ENCODE results near the gene AGPAT3.
"Not testable (repeated sequence)": the region's sequence is repeated elsewhere in the genome, so short reads cannot be mapped to it uniquely, and the experiment has no call there.

AGPAT3 gene

GRCh38 chr21:43834146-43834905 is 30.7 kb upstream of the AGPAT3 start:
- Histone ChIP-seq H3K9me3 (ENCODE audit: control insufficient read depth, insufficient read depth, low read length) (no peaks in the 10 kb centered on the region), H3K4me3 (ENCODE audit: low read length) (no peak overlapping the region), H3K27me3 (ENCODE audit: control insufficient read depth, insufficient read depth, low read length) (no peaks in the 10 kb centered on the region), H3K27ac (ENCODE audit: low read length) (no peak overlapping the region), H3K4me1 (ENCODE audit: control insufficient read depth, insufficient read depth, low read length) (no peaks in the 10 kb centered on the region), H3K36me3 (ENCODE audit: control insufficient read depth, insufficient read depth, low read length) (no peaks in the 10 kb centered on the region)
- DNase-seq (ENCODE audit: low read depth, low spot score): no peak
- no CpG with 5 or more reads among the region's 30 CpGs for WGBS (ENCODE audit: insufficient coverage, insufficient read length)

- Histone ChIP-seq H3K4me1 (ENCODE audit: control insufficient read depth, insufficient read depth, low read length) (no peaks in the 10 kb centered on the region), H3K9me3 (ENCODE audit: control insufficient read depth, insufficient read depth, low read length) (no peaks in the 10 kb centered on the region), H3K27me3 (ENCODE audit: control insufficient read depth, insufficient read depth, low read length) (no peaks in the 10 kb centered on the region), H3K27ac (ENCODE audit: low read length) (no peak overlapping the region), H3K4me3 (ENCODE audit: low read length) (no peak overlapping the region), H3K36me3 (ENCODE audit: control insufficient read depth, insufficient read depth, low read length) (no peaks in the 10 kb centered on the region)
- DNase-seq (ENCODE audit: low read depth, low spot score): no peak
- no CpG with 5 or more reads among the region's 15 CpGs for WGBS (ENCODE audit: insufficient coverage, insufficient read length)
Observed at GRCh38 chr21:43835050-43835449, 30.0 kb upstream of the AGPAT3 start.

DNA sequence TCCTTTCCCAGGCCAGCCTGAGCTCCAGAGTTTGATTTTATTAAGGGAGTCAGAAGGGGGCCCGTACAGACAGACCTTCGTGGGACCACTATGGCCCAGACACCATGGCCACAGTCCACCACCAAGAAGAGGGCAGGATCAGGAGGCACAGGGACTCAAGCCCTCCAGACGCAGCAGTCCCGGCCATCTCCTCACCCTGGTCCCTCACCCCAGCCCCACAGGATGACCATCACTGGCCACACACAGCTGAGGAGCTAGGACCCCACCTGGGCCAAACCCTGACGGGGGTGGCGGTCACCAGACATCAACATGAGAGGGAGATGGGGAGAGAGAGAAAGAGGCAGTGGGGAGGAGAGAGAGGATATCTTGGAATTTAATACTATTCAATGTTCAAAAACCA is 29.2 kb upstream of the AGPAT3 start:
- Histone ChIP-seq H3K36me3 (ENCODE audit: control insufficient read depth, insufficient read depth, low read length) (no peaks in the 10 kb centered on the region), H3K27ac (ENCODE audit: low read length) (no peak overlapping the region), H3K27me3 (ENCODE audit: control insufficient read depth, insufficient read depth, low read length) (no peaks in the 10 kb centered on the region), H3K4me1 (ENCODE audit: control insufficient read depth, insufficient read depth, low read length) (no peaks in the 10 kb centered on the region), H3K9me3 (ENCODE audit: control insufficient read depth, insufficient read depth, low read length) (no peaks in the 10 kb centered on the region), H3K4me3 (ENCODE audit: low read length) (no peak overlapping the region)
- no CpG with 5 or more reads among the region's 6 CpGs for WGBS (ENCODE audit: insufficient coverage, insufficient read length)
- DNase-seq (ENCODE audit: low read depth, low spot score): no peak

- no peak for DNase-seq (ENCODE audit: low read depth, low spot score)
- Histone ChIP-seq H3K36me3 (ENCODE audit: control insufficient read depth, insufficient read depth, low read length) (no peaks in the 10 kb centered on the region), H3K27me3 (ENCODE audit: control insufficient read depth, insufficient read depth, low read length) (no peaks in the 10 kb centered on the region), H3K27ac (ENCODE audit: low read length) (no peak overlapping the region), H3K9me3 (ENCODE audit: control insufficient read depth, insufficient read depth, low read length) (no peaks in the 10 kb centered on the region), H3K4me3 (ENCODE audit: low read length) (no peak overlapping the region), H3K4me1 (ENCODE audit: control insufficient read depth, insufficient read depth, low read length) (no peaks in the 10 kb centered on the region)
- WGBS (ENCODE audit: insufficient coverage, insufficient read length): no CpG with 5 or more reads among the region's 6 CpGs
Observed at GRCh38 chr21:43836616-43837015, 28.4 kb upstream of the AGPAT3 start.

DNA sequence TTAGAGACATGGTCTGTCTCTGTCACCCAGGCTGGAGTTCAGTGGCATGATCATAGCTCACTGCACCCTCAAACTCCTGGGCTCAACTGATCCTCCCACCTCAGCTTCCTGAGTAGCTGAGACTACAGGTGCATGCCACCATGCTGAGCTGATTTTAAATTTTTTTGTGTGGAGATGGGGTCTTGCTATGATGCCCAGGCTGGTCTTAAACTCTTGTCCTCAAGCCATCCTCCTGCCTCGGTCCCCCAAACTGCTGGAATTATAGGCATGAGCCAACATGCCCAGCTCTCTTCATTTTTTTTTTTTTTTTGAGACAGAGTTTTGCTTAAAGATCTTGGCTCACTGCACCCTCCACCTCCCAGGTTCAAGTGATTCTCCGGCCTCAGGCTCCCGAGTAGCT is 24.8 kb upstream of the AGPAT3 start:
- H3K4me3 ChIP-seq (ENCODE audit: low read length): no peak overlapping the region
- WGBS (ENCODE audit: insufficient coverage, insufficient read length): no CpG with 5 or more reads among the region's 3 CpGs
- no peaks in the 10 kb centered on the region for H3K36me3 ChIP-seq (ENCODE audit: control insufficient read depth, insufficient read depth, low read length)
- H3K9me3 ChIP-seq (ENCODE audit: control insufficient read depth, insufficient read depth, low read length): no peaks in the 10 kb centered on the region
- H3K27ac ChIP-seq (ENCODE audit: low read length): no peak overlapping the region
- H3K4me1 ChIP-seq (ENCODE audit: control insufficient read depth, insufficient read depth, low read length): no peaks in the 10 kb centered on the region
- DNase-seq (ENCODE audit: low read depth, low spot score): no peak
- H3K27me3 ChIP-seq (ENCODE audit: control insufficient read depth, insufficient read depth, low read length): no peaks in the 10 kb centered on the region

DNA sequence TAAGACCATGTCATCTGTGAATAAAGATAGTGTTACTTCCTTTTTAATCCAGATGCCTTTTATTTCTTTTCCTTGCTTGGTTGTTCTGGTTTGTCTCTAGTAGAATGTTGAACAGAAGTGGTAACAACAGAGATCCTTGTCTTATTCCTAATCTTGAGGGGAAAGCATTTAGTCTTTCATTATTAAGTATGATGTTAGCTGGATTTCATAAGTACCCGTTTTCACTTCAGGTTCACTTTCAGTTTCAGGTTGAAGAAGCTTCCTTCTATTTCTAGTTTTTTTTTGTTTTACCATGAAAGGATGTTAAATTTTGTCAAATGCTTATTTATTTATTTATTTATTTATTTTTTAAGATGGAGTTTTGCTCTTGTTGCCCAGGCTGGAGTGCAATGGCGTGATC is 22.3 kb upstream of the AGPAT3 start:
- no peaks in the 10 kb centered on the region for H3K4me1 ChIP-seq (ENCODE audit: control insufficient read depth, insufficient read depth, low read length)
- no peaks in the 10 kb centered on the region for H3K36me3 ChIP-seq (ENCODE audit: control insufficient read depth, insufficient read depth, low read length)
- no peak for DNase-seq (ENCODE audit: low read depth, low spot score)
- no CpG with 5 or more reads among the region's 2 CpGs for WGBS (ENCODE audit: insufficient coverage, insufficient read length)
- no peaks in the 10 kb centered on the region for H3K27me3 ChIP-seq (ENCODE audit: control insufficient read depth, insufficient read depth, low read length)
- no peak overlapping the region for H3K4me3 ChIP-seq (ENCODE audit: low read length)
- H3K9me3 ChIP-seq (ENCODE audit: control insufficient read depth, insufficient read depth, low read length): no peaks in the 10 kb centered on the region
- H3K27ac ChIP-seq (ENCODE audit: low read length): no peak overlapping the region

- H3K27ac ChIP-seq (ENCODE audit: low read length); H3K9me3 ChIP-seq (ENCODE audit: control insufficient read depth, insufficient read depth, low read length); H3K36me3 ChIP-seq (ENCODE audit: control insufficient read depth, insufficient read depth, low read length); H3K4me1 ChIP-seq (ENCODE audit: control insufficient read depth, insufficient read depth, low read length); H3K4me3 ChIP-seq (ENCODE audit: low read length); DNase-seq (ENCODE audit: low read depth, low spot score); H3K27me3 ChIP-seq (ENCODE audit: control insufficient read depth, insufficient read depth, low read length): not testable (repeated sequence)
- no CpG with 5 or more reads among the region's 5 CpGs for WGBS (ENCODE audit: insufficient coverage, insufficient read length)
Observed at GRCh38 chr21:43844906-43845305, 20.1 kb upstream of the AGPAT3 start.

DNA sequence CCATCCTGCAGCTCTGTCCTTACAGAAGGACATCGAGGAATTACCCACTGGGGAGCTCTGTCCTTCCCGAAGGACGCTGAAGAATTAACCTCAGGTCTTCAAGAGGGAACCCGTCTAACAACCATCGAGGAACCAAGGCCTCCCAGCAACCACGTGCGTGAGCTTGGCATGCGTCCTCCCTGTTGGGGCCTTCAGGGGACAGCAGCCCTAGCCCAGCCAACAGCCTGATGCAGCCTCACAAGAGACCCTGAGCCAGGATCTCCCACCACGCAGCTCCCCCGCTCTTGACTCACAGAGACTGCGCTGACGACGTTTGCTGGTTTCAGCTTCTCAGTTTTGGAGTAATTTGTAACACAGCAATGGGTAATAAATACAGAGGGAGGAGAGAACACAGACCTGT is 19.6 kb upstream of the AGPAT3 start:
- no peaks in the 10 kb centered on the region for H3K4me1 ChIP-seq (ENCODE audit: control insufficient read depth, insufficient read depth, low read length)
- H3K36me3 ChIP-seq (ENCODE audit: control insufficient read depth, insufficient read depth, low read length): no peaks in the 10 kb centered on the region
- H3K4me3 ChIP-seq (ENCODE audit: low read length): no peak overlapping the region
- H3K9me3 ChIP-seq (ENCODE audit: control insufficient read depth, insufficient read depth, low read length): no peaks in the 10 kb centered on the region
- no peaks in the 10 kb centered on the region for H3K27me3 ChIP-seq (ENCODE audit: control insufficient read depth, insufficient read depth, low read length)
- no peak overlapping the region for H3K27ac ChIP-seq (ENCODE audit: low read length)
- no peak for DNase-seq (ENCODE audit: low read depth, low spot score)
- WGBS (ENCODE audit: insufficient coverage, insufficient read length): no CpG with 5 or more reads among the region's 13 CpGs

- no peak for DNase-seq (ENCODE audit: low read depth, low spot score)
- WGBS (ENCODE audit: insufficient coverage, insufficient read length): no CpG with 5 or more reads among the region's 6 CpGs
- H3K4me1 ChIP-seq (ENCODE audit: control insufficient read depth, insufficient read depth, low read length): no peaks in the 10 kb centered on the region
Observed at GRCh38 chr21:43846430-43846829, 18.6 kb upstream of the AGPAT3 start.

DNA sequence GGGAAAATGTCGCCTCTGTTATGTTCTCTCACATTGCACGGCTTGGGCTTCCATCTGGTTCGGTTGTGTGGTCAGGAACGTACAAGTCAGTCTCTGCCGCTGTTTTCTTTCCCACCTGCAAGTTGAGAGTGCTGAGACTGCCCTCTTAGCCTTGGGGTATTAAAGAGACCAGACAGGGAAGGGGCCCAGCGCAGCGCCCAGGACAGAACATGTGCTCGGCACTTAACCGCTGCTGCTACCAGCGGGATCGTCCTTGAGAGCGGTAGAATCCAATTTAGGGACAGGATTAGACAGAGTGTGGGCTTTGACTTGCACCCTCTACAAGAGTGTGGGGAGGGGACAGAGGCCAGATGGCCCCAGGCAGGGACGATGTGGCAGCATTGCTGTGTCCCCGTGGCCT is 17.7 kb upstream of the AGPAT3 start:
- H3K27me3 ChIP-seq (ENCODE audit: control insufficient read depth, insufficient read depth, low read length): no peaks in the 10 kb centered on the region
- no peak overlapping the region for H3K4me3 ChIP-seq (ENCODE audit: low read length)
- no peaks in the 10 kb centered on the region for H3K9me3 ChIP-seq (ENCODE audit: control insufficient read depth, insufficient read depth, low read length)
- H3K36me3 ChIP-seq (ENCODE audit: control insufficient read depth, insufficient read depth, low read length): no peaks in the 10 kb centered on the region
- no peaks in the 10 kb centered on the region for H3K4me1 ChIP-seq (ENCODE audit: control insufficient read depth, insufficient read depth, low read length)
- WGBS (ENCODE audit: insufficient coverage, insufficient read length): no CpG with 5 or more reads among the region's 14 CpGs
- no peak for DNase-seq (ENCODE audit: low read depth, low spot score)
- H3K27ac ChIP-seq (ENCODE audit: low read length): no peak overlapping the region

More at GRCh38 chr21:43846430-43846829, 18.6 kb upstream of the AGPAT3 start:
- no peak overlapping the region for H3K4me3 ChIP-seq (ENCODE audit: low read length)
- no peak overlapping the region for H3K27ac ChIP-seq (ENCODE audit: low read length)
- no peaks in the 10 kb centered on the region for H3K27me3 ChIP-seq (ENCODE audit: control insufficient read depth, insufficient read depth, low read length)
- H3K9me3 ChIP-seq (ENCODE audit: control insufficient read depth, insufficient read depth, low read length): no peaks in the 10 kb centered on the region
- no peaks in the 10 kb centered on the region for H3K36me3 ChIP-seq (ENCODE audit: control insufficient read depth, insufficient read depth, low read length)

DNA sequence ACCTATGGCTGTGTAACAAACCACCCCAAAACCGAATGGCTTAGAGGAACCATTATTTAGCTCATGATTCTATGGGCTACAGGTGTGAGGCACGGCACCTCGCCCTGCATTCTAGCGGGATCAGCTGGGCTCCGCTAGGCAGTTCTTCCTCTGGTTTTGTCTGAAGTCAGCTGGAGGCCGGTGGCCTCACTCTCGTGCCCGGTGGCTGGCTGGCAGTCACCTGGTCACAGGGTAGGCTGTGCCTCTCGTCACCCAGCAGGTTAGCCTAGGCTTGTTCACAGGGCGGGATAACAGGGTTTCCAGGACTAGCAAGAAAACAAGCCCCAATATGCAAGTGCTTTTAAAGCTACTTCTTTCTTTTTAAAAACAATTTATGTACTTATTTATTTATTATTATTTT is 16.3 kb upstream of the AGPAT3 start:
- no peak overlapping the region for H3K4me3 ChIP-seq (ENCODE audit: low read length)
- DNase-seq (ENCODE audit: low read depth, low spot score): no peak
- WGBS (ENCODE audit: insufficient coverage, insufficient read length): no CpG with 5 or more reads among the region's 10 CpGs
- H3K9me3 ChIP-seq (ENCODE audit: control insufficient read depth, insufficient read depth, low read length): no peaks in the 10 kb centered on the region
- no peaks in the 10 kb centered on the region for H3K36me3 ChIP-seq (ENCODE audit: control insufficient read depth, insufficient read depth, low read length)
- no peak overlapping the region for H3K27ac ChIP-seq (ENCODE audit: low read length)
- H3K27me3 ChIP-seq (ENCODE audit: control insufficient read depth, insufficient read depth, low read length): no peaks in the 10 kb centered on the region
- H3K4me1 ChIP-seq (ENCODE audit: control insufficient read depth, insufficient read depth, low read length): no peaks in the 10 kb centered on the region
